Cardiac muscle cell (in vitro differentiated cells and primary cell): ENCODE measurements around the gene MRPS9. TPM values are rescaled to one million over a fixed set of nuclear protein-coding genes. Genes with fewer than 3 reads are reported as not detected.

Experiments
- DNase-seq, 2 donors: peaks; one replicate each; pipeline versions ENCODE4 v3.0.0 to v3.0.0-alpha.2; 2010 to 2017; ENCODE audit warnings: low read depth in 1 of 2, low spot score in 1 of 2
- H3K27ac ChIP-seq: fragments of 200-600 bp; sonication (generic); 2 replicates; pipeline ENCODE4 v1.5.1; 2016
- H3K27me3 ChIP-seq: fragments of 200-600 bp; sonication (generic); 2 replicates; pipeline ENCODE4 v1.6.0; 2016; ENCODE audit warnings: control low read depth
- H3K36me3 ChIP-seq: fragments of 200-600 bp; sonication (generic); 2 replicates; pipeline ENCODE4 v1.5.1; 2016; ENCODE audit warnings: control low read depth
- H3K4me1 ChIP-seq: fragments of 200-600 bp; sonication (generic); 2 replicates; pipeline ENCODE4 v1.8.1; 2017; ENCODE audit warnings: low read depth, mild to moderate bottlenecking, mixed run types
- H3K4me3 ChIP-seq: fragments of 200-600 bp; sonication (generic); 2 replicates; pipeline ENCODE4 v1.5.1; 2016; ENCODE audit warnings: mild to moderate bottlenecking
- H3K9me3 ChIP-seq: fragments of 200-600 bp; sonication (generic); 2 replicates; pipeline ENCODE4 v1.5.1; 2017; ENCODE audit warnings: low read depth, mild to moderate bottlenecking, control low read depth
- CTCF ChIP-seq: IDR thresholded peaks from 2 replicates; pipeline ENCODE4 v1.5.1; 2012; ENCODE audit warnings: low read depth, mild to moderate bottlenecking, low read length
- polyA plus RNA-seq: library from polyadenylated mRNA; unstranded; fragments of >200 nt; fragmentation: Nextera tagmentation; extraction: Ambion mirVana; gene quantifications from 2 replicates; pipeline ENCODE4 v1.2.1, GENCODE V29; 2016
- total RNA-seq: library from RNA; depleted of rRNA; stranded (reverse); fragments of >200 nt; gene quantifications from 2 replicates; pipeline ENCODE4 v1.2.3, GENCODE V29; 2016

The MRPS9 gene
- total and polyA plus RNA-seq, 2 experiments from 2014 or later: 43.8 to 85.3 TPM

GRCh38 chr2:105117565-105117964, 79.7 kb downstream of the MRPS9 start:
- Histone ChIP-seq H3K9me3 (no peaks in the 10 kb centered on the region), H3K27me3 (no peaks in the 10 kb centered on the region), H3K4me1 (peaks cover 10% of the 10 kb centered on the region), H3K27ac (no peak overlapping the region), H3K4me3 (no peak overlapping the region), H3K36me3 (no peaks in the 10 kb centered on the region)
- no peak for TF ChIP-seq CTCF
- no peak for DNase-seq

GRCh38 chr2:105118960-105119359, 81.1 kb downstream of the MRPS9 start:
- TF ChIP-seq CTCF: peak; percentile 49
- no peak overlapping the region for H3K4me3 ChIP-seq

GRCh38 chr2:105121434-105121833, 83.6 kb downstream of the MRPS9 start:
- no peaks in the 10 kb centered on the region for H3K4me1 ChIP-seq
- H3K27me3 ChIP-seq: no peaks in the 10 kb centered on the region
- no peak overlapping the region for H3K27ac ChIP-seq
- H3K4me3 ChIP-seq: no peak overlapping the region
- no peaks in the 10 kb centered on the region for H3K9me3 ChIP-seq
- no peak for DNase-seq
- no peaks in the 10 kb centered on the region for H3K36me3 ChIP-seq
- TF ChIP-seq CTCF: no peak

More at GRCh38 chr2:105118960-105119359, 81.1 kb downstream of the MRPS9 start:
- Histone ChIP-seq H3K4me1 (peaks cover 5% of the 10 kb centered on the region), H3K36me3 (no peaks in the 10 kb centered on the region), H3K9me3 (no peaks in the 10 kb centered on the region), H3K27ac (no peak overlapping the region), H3K27me3 (no peaks in the 10 kb centered on the region)
- DNase-seq: peak; percentile 10 to 47

GRCh38 chr2:105125428-105125827, 87.6 kb downstream of the MRPS9 start:
- H3K27ac ChIP-seq: no peak overlapping the region
- H3K27me3 ChIP-seq: no peaks in the 10 kb centered on the region
- no peaks in the 10 kb centered on the region for H3K36me3 ChIP-seq
- DNase-seq: no peak
- H3K9me3 ChIP-seq: no peaks in the 10 kb centered on the region
- no peak overlapping the region for H3K4me3 ChIP-seq
- H3K4me1 ChIP-seq: no peaks in the 10 kb centered on the region
- TF ChIP-seq CTCF: peak; percentile 15

- H3K27me3 ChIP-seq: no peaks in the 10 kb centered on the region
- no peak for TF ChIP-seq CTCF
- H3K4me1 ChIP-seq: no peaks in the 10 kb centered on the region
- H3K9me3 ChIP-seq: no peaks in the 10 kb centered on the region
- DNase-seq: no peak
- H3K4me3 ChIP-seq: no peak overlapping the region
- no peaks in the 10 kb centered on the region for H3K36me3 ChIP-seq
- H3K27ac ChIP-seq: no peak overlapping the region
These were observed 88.1 kb downstream of the MRPS9 start for GRCh38 chr2:105125920-105126319.

- H3K4me1 ChIP-seq: no peaks in the 10 kb centered on the region
- no peak overlapping the region for H3K27ac ChIP-seq
- H3K4me3 ChIP-seq: no peak overlapping the region
- no peaks in the 10 kb centered on the region for H3K9me3 ChIP-seq
- no peak for TF ChIP-seq CTCF
- H3K27me3 ChIP-seq: no peaks in the 10 kb centered on the region
- no peak for DNase-seq
- no peaks in the 10 kb centered on the region for H3K36me3 ChIP-seq
These were observed 88.5 kb downstream of the MRPS9 start for GRCh38 chr2:105126336-105126735.
